H9 (cell line): ENCODE measurements around the gene TSPAN3. TPM values are rescaled to one million over a fixed set of nuclear protein-coding genes. Genes with fewer than 3 reads are reported as not detected.

Source experiments
- DNase-seq: peaks from one replicate; pipeline ENCODE4 v3.0.0-alpha.2; 2017
- H2AFZ ChIP-seq: one replicate; pipeline ENCODE4 v1.6.1; 2013; ENCODE audit warnings: mild to moderate bottlenecking, low read length, control low read depth, moderate library complexity
- H2AK5ac ChIP-seq: 2 replicates; pipeline ENCODE4 v1.6.1; 2013; ENCODE audit warnings: low read length, control low read depth, mixed read lengths; ENCODE audit not compliant: insufficient read length
- H2BK120ac ChIP-seq: one replicate; pipeline ENCODE4 v1.6.1; 2013; ENCODE audit warnings: low read depth, mild to moderate bottlenecking, low read length, control low read depth, inconsistent platforms; ENCODE audit not compliant: poor library complexity, severe bottlenecking
- H2BK12ac ChIP-seq: 2 replicates; pipeline ENCODE4 v1.6.1; 2013; ENCODE audit warnings: low read length, control low read depth, mixed read lengths, low read depth; ENCODE audit not compliant: insufficient read length
- H2BK15ac ChIP-seq: 2 replicates; pipeline ENCODE4 v1.6.1; 2013; ENCODE audit warnings: low read depth, low read length, control low read depth
- H2BK20ac ChIP-seq: one replicate; pipeline ENCODE4 v1.6.1; 2013; ENCODE audit warnings: low read depth, mild to moderate bottlenecking, low read length, control low read depth, inconsistent platforms; ENCODE audit not compliant: poor library complexity, severe bottlenecking
- H2BK5ac ChIP-seq: 2 replicates; pipeline ENCODE4 v1.6.1; 2013; ENCODE audit warnings: low read length, control low read depth, mixed read lengths; ENCODE audit not compliant: insufficient read length
- H3K14ac ChIP-seq: 2 replicates; pipeline ENCODE4 v1.6.1; 2013; ENCODE audit warnings: low read length, control low read depth; ENCODE audit not compliant: insufficient read depth
- H3K18ac ChIP-seq: 2 replicates; pipeline ENCODE4 v1.6.1; 2013; ENCODE audit warnings: low read depth, mild to moderate bottlenecking, mixed read lengths, low read length, control low read depth; ENCODE audit not compliant: insufficient read length
- H3K23ac ChIP-seq: 2 replicates; pipeline ENCODE4 v1.6.1; 2013; ENCODE audit warnings: low read length, control low read depth, mixed read lengths, low read depth; ENCODE audit not compliant: insufficient read length
- H3K23me2 ChIP-seq: 2 replicates; pipeline ENCODE4 v1.6.1; 2013; ENCODE audit warnings: low read depth, mild to moderate bottlenecking, mixed read lengths, low read length, control low read depth; ENCODE audit not compliant: insufficient read length, poor library complexity, severe bottlenecking
- H3K27ac ChIP-seq: 2 replicates; pipeline ENCODE4 v1.5.1; 2013; ENCODE audit warnings: low read length, control low read depth, mixed read lengths, low read depth; ENCODE audit not compliant: insufficient read length
- H3K27me3 ChIP-seq: 2 replicates; pipeline ENCODE4 v1.6.1; 2013; ENCODE audit warnings: low read length, control low read depth, inconsistent platforms; ENCODE audit not compliant: insufficient read depth
- H3K4ac ChIP-seq: 2 replicates; pipeline ENCODE4 v1.6.1; 2013; ENCODE audit warnings: low read depth, mild to moderate bottlenecking, control low read depth, inconsistent platforms, low read length, moderate library complexity
- H3K4me1 ChIP-seq: 2 replicates; pipeline ENCODE4 v1.6.1; 2013; ENCODE audit warnings: low read length, control low read depth, inconsistent platforms; ENCODE audit not compliant: insufficient read depth
- H3K4me2 ChIP-seq: 2 replicates; pipeline ENCODE4 v1.6.1; 2013; ENCODE audit warnings: low read length, control low read depth, mixed read lengths; ENCODE audit not compliant: insufficient read length, insufficient read depth
- H3K56ac ChIP-seq: 2 replicates; pipeline ENCODE4 v1.6.1; 2013; ENCODE audit warnings: low read depth, mild to moderate bottlenecking, mixed read lengths, low read length, control low read depth; ENCODE audit not compliant: insufficient read length
- H3K79me1 ChIP-seq: 2 replicates; pipeline ENCODE4 v1.6.1; 2013; ENCODE audit warnings: low read depth, mild to moderate bottlenecking, moderate library complexity, low read length, control low read depth, inconsistent platforms; ENCODE audit not compliant: insufficient read depth, poor library complexity, severe bottlenecking
- H3K79me2 ChIP-seq: 2 replicates; pipeline ENCODE4 v1.6.1; 2013; ENCODE audit warnings: low read length, control low read depth, inconsistent platforms; ENCODE audit not compliant: insufficient read depth
- H3K9ac ChIP-seq: 2 replicates; pipeline ENCODE4 v1.6.1; 2013; ENCODE audit warnings: low read length, control low read depth, mixed read lengths; ENCODE audit not compliant: insufficient read length; ENCODE audit errors: extremely low read depth
- H3K9me3 ChIP-seq: one replicate; pipeline ENCODE4 v1.6.1; 2013; ENCODE audit warnings: low read depth, low read length, inconsistent platforms; ENCODE audit not compliant: control insufficient read depth
- H3T11ph ChIP-seq: one replicate; pipeline ENCODE4 v1.6.1; 2013; ENCODE audit warnings: mild to moderate bottlenecking, low read length, control low read depth, inconsistent platforms
- H4K20me1 ChIP-seq: one replicate; pipeline ENCODE4 v1.6.1; 2013; ENCODE audit not compliant: control insufficient read depth, insufficient read length, insufficient read depth
- H4K5ac ChIP-seq: 2 replicates; pipeline ENCODE4 v1.6.1; 2013; ENCODE audit warnings: low read depth, mild to moderate bottlenecking, mixed read lengths, low read length, control low read depth; ENCODE audit not compliant: insufficient read length
- H4K8ac ChIP-seq: replicated peaks from 2 replicates; pipeline ENCODE4 v1.6.1; 2013; ENCODE audit warnings: low read length, control low read depth, mixed read lengths, low read depth; ENCODE audit not compliant: insufficient read length
- H4K91ac ChIP-seq: 2 replicates; pipeline ENCODE4 v1.6.1; 2013; ENCODE audit warnings: low read depth, mild to moderate bottlenecking, moderate library complexity, mixed read lengths, low read length, control low read depth; ENCODE audit not compliant: insufficient read length
- H3K27ac Mint-ChIP-seq, 3 experiments: 2 replicates in 2 of 3; 3 replicates in 1 of 3; pipeline ENCODE4 v1.8.0; 2020 to 2021; ENCODE audit warnings: mixed read lengths in 3 of 3, mild to moderate bottlenecking in 1 of 3, moderate library complexity in 1 of 3
- H3K27me3 Mint-ChIP-seq: 2 replicates; pipeline ENCODE4 v1.8.0; 2021; ENCODE audit warnings: low read depth, mild to moderate bottlenecking, moderate library complexity, mixed read lengths
- H3K36me3 Mint-ChIP-seq, 3 experiments: 2 replicates in 2 of 3; 3 replicates in 1 of 3; pipeline ENCODE4 v1.8.0; 2020 to 2021; ENCODE audit warnings: low read depth in 3 of 3, mixed read lengths in 3 of 3; ENCODE audit not compliant: insufficient read depth in 1 of 3
- H3K4me1 Mint-ChIP-seq, 2 experiments: 2 replicates each; pipeline ENCODE4 v1.8.0; 2020; ENCODE audit warnings: mixed read lengths in 2 of 2
- H3K4me3 Mint-ChIP-seq, 2 experiments: 2 replicates in 1 of 2; 3 replicates in 1 of 2; pipeline ENCODE4 v1.8.0; 2020 to 2021; ENCODE audit warnings: mild to moderate bottlenecking in 2 of 2, mixed read lengths in 2 of 2, moderate library complexity in 1 of 2
- H3K9me3 Mint-ChIP-seq, 2 experiments: 2 replicates in 1 of 2; 3 replicates in 1 of 2; pipeline ENCODE4 v1.8.0; 2020; ENCODE audit warnings: mild to moderate bottlenecking in 2 of 2, mixed read lengths in 2 of 2, moderate library complexity in 1 of 2
- WGBS: extraction: QIAGEN DNeasy Blood & Tissue Kit; methylation state at CpG from one replicate; pipeline ENCODE4 v1.1.7; 2013; ENCODE audit warnings: missing lambda C conversion rate, low lambda C conversion rate, mixed read lengths; ENCODE audit not compliant: insufficient read length; ENCODE audit errors: extremely low coverage; 5-methylcytosine and 5-hydroxymethylcytosine counted together
- total RNA-seq: library from RNA; stranded (reverse); gene quantifications from 2 replicates; pipeline ENCODE4 v1.2.1, GENCODE V29; 2021
- TF ChIP-seq, protein P1 (sequence below): fragments of 200-600 bp; sonication (generic); conservative IDR thresholded peaks from 3 replicates; pipeline ENCODE4 v1.8.0; 2021; ENCODE audit warnings: antibody characterized with exemption, mild to moderate bottlenecking

The TSPAN3 gene
- total RNA-seq, 1 experiment from 2014 or later: 117 TPM

DNA sequence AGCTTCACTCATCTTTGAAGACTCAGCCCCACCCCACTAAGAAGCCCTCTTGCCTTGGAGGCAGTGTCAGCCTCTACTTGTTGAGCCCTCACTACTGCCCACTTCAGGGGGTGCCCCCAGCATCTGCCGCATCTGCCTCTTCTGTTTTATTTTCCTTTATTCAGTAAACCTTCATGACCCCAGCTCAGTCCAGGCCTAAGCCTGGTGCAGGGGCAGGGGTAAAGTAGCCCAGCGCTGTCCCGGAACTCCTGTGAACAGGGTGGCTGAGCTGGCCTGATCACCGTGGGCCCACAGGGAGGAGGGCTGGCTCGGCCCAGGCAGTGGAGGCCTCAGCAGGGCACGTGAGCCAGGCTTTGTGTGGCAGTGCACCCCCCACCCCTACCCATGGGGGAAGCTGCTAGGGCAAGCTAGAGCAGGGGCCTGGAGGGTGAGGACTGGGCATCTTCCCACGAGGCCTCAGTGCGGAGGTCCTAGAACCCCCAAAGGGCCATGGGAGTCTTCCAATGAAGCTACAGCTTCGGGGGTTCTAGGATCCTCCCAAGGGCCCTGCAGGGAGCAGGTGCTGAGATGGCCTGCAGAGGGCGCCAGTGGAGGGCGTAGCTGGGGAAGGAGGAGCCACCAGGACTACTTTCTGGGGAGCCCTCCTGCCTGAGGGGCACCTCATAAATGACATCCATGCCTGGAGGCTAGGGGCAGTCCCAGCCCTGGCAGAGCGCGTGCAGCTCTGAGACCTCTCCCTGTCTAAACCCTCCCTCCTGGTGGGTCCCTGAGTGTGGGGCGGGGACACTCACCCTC is 36.0 kb downstream of the TSPAN3 start:
- H3K4me1 ChIP-seq: no peaks in the 10 kb centered on the region
- H2BK120ac ChIP-seq: no peak overlapping the region
- no peak overlapping the region for H2AK5ac ChIP-seq
- no peak overlapping the region for H3K23ac ChIP-seq
- H4K91ac ChIP-seq: no peak overlapping the region
- H3K9ac ChIP-seq: no peak overlapping the region
- H3K14ac ChIP-seq: peak overlapping the region; percentile 21; the same call in 1 of the 2 replicates
- H3K9me3 ChIP-seq: no peaks in the 10 kb centered on the region
- peak overlapping the region in 1 of 3 experiments; percentile 61; a peak in 2 of 7 replicates for H3K27ac Mint-ChIP-seq
- no peak overlapping the region for H4K8ac ChIP-seq
- H2BK12ac ChIP-seq: no peak overlapping the region
- H3K79me1 ChIP-seq: no peaks in the 10 kb centered on the region
- no peak overlapping the region for H3K56ac ChIP-seq
- peaks cover 7 to 10% of the 10 kb centered on the region in 2 experiments for H3K9me3 Mint-ChIP-seq
- H3K27me3 ChIP-seq: no peaks in the 10 kb centered on the region
- peaks cover 13 to 26% of the 10 kb centered on the region in 2 experiments for H3K4me1 Mint-ChIP-seq
- H3K4me3 Mint-ChIP-seq: no peak overlapping the region; a peak in 1 of 5 replicates
- H3T11ph ChIP-seq: no peak overlapping the region
- H3K27ac ChIP-seq: no peak overlapping the region
- no peak overlapping the region for H3K4me2 ChIP-seq
- no peak overlapping the region for H2AFZ ChIP-seq
- H3K36me3 Mint-ChIP-seq: peaks cover 6 to 12% (median 9%) of the 10 kb centered on the region in 3 experiments; a peak in 6 of 7 replicates
- no peak overlapping the region for H3K18ac ChIP-seq
- no peak overlapping the region for H2BK5ac ChIP-seq
- no peak overlapping the region for H4K5ac ChIP-seq
- WGBS: no CpG with 5 or more reads among the region's 14 CpGs
- H2BK20ac ChIP-seq: no peak overlapping the region
- no peaks in the 10 kb centered on the region for H3K23me2 ChIP-seq
- TF ChIP-seq, protein P1, sequence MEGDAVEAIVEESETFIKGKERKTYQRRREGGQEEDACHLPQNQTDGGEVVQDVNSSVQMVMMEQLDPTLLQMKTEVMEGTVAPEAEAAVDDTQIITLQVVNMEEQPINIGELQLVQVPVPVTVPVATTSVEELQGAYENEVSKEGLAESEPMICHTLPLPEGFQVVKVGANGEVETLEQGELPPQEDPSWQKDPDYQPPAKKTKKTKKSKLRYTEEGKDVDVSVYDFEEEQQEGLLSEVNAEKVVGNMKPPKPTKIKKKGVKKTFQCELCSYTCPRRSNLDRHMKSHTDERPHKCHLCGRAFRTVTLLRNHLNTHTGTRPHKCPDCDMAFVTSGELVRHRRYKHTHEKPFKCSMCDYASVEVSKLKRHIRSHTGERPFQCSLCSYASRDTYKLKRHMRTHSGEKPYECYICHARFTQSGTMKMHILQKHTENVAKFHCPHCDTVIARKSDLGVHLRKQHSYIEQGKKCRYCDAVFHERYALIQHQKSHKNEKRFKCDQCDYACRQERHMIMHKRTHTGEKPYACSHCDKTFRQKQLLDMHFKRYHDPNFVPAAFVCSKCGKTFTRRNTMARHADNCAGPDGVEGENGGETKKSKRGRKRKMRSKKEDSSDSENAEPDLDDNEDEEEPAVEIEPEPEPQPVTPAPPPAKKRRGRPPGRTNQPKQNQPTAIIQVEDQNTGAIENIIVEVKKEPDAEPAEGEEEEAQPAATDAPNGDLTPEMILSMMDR: peak; percentile 90
- H3K27me3 Mint-ChIP-seq: peaks cover 4% of the 10 kb centered on the region; the same call in 1 of the 2 replicates
- no peaks in the 10 kb centered on the region for H4K20me1 ChIP-seq
- no peak overlapping the region for H2BK15ac ChIP-seq
- H3K4ac ChIP-seq: no peak overlapping the region
- H3K79me2 ChIP-seq: no peaks in the 10 kb centered on the region
- peak; percentile 58 for DNase-seq
